Measurements from ENCODE around the gene B3GNT3.

The B3GNT3 gene

GRCh38 chr19:17835182-17836006 lies 40.5 kb downstream of the B3GNT3 start:
- no peak for DNase-seq

- DNase-seq = no peak
Observed at GRCh38 chr19:17836530-17836929, 41.6 kb downstream of the B3GNT3 start.

- no peak for DNase-seq
Observed at GRCh38 chr19:17837972-17838371, 43.0 kb downstream of the B3GNT3 start.

GRCh38 chr19:17840019-17840418 lies 45.1 kb downstream of the B3GNT3 start:
- no peak for DNase-seq

- DNase-seq = no peak
Observed at GRCh38 chr19:17841371-17841809, 46.5 kb downstream of the B3GNT3 start.

GRCh38 chr19:17841810-17842662 lies 47.1 kb downstream of the B3GNT3 start:
- peak; percentile 76 for DNase-seq

- DNase-seq = no peak
Observed at GRCh38 chr19:17842663-17843291, 47.8 kb downstream of the B3GNT3 start.

GRCh38 chr19:17843292-17843827 lies 48.4 kb downstream of the B3GNT3 start:
- no peak for DNase-seq

GRCh38 chr19:17843908-17844490 lies 49.1 kb downstream of the B3GNT3 start:
- DNase-seq = no peak

- DNase-seq = peak; percentile 29
Observed at GRCh38 chr19:17846146-17846545, 51.2 kb downstream of the B3GNT3 start.

GRCh38 chr19:17847538-17848366 lies 52.8 kb downstream of the B3GNT3 start, which contains the start of gene JAK3:
Gene JAK3, minus strand, starts transcription at chr19:17847982. Its CDS starts 3,565 bp downstream, at chr19:17844417.
- peak; percentile 84 for DNase-seq

GRCh38 chr19:17848595-17849292 lies 53.8 kb downstream of the B3GNT3 start:
- peak; percentile 40 for DNase-seq

- DNase-seq = no peak
Observed at GRCh38 chr19:17854061-17854460, 59.1 kb downstream of the B3GNT3 start.

GRCh38 chr19:17855280-17856152 lies 60.6 kb downstream of the B3GNT3 start:
- DNase-seq = peak; percentile 89

- DNase-seq = peak; percentile 100
Observed at GRCh38 chr19:17859533-17860330, 64.8 kb downstream of the B3GNT3 start, which contains the start of gene RPL18A. Gene RPL18A, plus strand, starts transcription at chr19:17859910. Its CDS starts 47 bp downstream, at chr19:17859957.

- DNase-seq = peak; percentile 34
Observed at GRCh38 chr19:17860331-17860992, 65.5 kb downstream of the B3GNT3 start.

GRCh38 chr19:17860993-17861360 lies 66.0 kb downstream of the B3GNT3 start:
- peak; percentile 7 for DNase-seq
